ENCODE measurements around the gene URAD. TPM values are rescaled to one million over a fixed set of nuclear protein-coding genes. Genes with fewer than 3 reads are reported as not detected.

Gene URAD
- total RNA-seq, 1 donor from 2014 or later: not detected

DNA sequence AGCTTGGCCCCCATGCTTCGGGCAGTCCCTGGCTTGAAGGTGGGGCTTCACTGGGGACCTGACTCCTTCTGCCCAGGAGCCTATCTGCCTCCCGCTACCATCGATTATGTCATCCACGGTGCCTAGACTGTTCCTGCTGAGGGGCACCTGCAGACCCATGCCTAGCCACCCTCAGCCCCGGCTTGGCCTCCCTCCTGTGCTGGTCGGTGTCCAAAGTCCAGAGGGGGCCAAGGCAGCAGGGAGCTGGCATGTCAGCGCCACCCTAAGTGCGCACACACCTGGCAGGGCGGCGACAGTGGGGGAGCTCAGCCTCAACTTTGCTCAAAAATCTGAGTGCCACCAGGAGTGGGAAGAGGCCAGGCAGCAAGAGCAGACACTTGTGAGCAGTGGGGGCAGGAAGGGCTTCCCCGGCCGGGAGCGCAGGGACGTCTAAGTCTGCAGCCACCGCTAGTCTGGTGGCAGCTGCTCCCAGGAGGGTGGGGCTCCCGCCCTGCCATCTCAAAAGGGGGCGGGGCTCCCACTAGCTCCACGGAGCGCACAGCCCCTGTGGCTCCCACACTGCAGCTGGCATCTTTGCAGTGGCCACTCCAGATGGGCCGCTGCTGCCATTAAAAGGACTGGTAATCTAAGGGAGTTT is 13.5 kb upstream of the URAD start:
- no peak for DNase-seq (ENCODE audit: low spot score)
- ATAC-seq: peak; percentile 20
- intact Hi-C loops (cut with DNase I): no loop called here

DNA sequence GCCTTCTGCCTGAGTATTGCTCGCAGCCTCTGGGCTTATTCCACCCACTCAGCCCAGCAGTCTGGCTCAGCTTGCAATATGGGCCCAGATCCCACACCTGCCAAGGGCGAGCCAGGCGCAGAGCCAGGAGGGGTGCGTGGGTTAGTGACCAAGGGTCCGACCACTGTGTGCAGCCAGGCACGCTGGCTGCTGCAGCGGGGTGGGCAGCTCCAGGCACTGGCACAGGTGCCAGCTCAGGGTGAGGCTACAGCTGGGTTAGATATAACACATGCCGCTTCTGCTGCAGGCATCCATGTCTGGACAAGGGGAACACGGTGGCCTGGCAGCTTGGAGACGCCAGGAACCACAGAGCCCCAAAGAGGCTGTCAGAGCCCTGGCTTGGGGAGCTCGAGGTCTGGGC is 12.6 kb upstream of the URAD start:
- no peak for DNase-seq (ENCODE audit: low spot score)
- no peak for ATAC-seq
- intact Hi-C loops (cut with DNase I): no loop called here

DNA sequence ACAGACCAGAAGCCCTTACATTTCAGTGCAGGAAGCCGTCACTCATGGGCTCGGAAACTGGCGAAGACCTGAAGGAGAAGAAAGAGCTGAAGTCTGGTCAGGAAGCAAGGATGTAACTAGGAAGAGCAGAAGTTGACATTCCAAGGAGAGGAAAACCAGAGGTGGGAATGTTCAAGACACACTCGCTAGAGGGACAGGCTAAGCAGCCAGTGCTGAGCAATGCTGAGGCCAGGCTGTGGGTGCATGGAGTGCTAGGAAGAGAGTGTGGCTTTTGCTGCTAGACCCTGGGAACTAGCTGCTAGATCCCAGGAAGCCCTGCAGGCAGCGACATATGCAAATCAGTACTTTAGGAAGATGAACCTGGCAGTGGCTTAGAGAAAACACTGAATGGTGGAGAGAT is 12.1 kb upstream of the URAD start:
- intact Hi-C loops (cut with DNase I): no loop called here
- DNase-seq (ENCODE audit: low spot score): no peak

DNA sequence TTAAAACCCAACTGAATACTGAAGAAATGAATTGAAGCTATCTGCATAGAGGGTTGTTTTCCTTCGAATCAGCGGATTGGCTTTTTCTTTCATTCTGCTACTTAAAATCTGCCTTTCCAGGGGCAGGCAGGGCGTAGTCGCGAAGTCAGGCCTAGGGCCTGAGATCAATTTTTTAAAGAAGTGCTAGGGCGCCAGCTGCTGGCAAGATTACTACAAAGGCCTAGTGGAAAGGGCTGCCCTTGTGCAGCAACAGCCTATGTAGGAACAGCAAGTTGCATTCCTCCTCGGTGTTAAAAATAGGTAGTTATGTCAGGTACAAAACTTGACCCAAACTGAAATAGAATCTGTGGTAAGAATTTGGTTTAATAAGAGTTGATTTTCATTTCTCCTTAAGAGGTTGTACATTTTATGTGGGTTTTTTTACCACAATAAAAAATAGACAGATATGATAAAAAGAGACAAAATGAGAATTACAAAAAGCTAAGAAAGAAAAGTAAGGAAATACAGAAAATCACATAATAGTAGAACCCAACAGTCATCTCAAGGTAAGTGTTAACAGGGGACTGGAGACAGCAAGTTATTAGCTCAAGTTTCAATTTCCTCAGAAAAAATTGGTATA is 9.5 kb upstream of the URAD start:
- ATAC-seq (peak; percentile 63), DNase-seq (ENCODE audit: low spot score) (no peak)
- intact Hi-C loops (cut with DNase I): no loop called here

More for the DNA sequence above, 12.1 kb upstream of the URAD start:
- no peak for ATAC-seq

DNA sequence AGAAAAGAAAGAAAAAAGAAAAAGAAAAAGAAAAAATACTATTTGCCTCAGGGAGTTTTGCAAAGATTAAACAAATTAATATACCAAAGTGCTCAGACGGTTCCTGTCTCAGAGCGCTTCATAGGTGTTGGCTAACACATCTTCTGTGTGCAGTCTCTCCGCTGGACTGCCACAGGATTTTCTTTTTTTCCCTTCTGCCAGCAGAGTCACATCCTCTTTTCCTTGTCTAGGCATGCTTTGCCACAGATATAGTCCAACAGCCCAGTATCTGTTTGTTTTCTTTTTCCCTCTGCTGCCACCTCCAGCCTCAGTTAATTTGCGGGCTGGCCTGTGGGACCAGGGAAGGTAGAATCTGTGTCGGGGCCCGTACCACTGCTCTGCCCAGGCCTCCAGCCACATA is 3.4 kb upstream of the URAD start:
- DNase-seq (ENCODE audit: low spot score) (no peak), ATAC-seq (no peak)
- intact Hi-C loops (cut with DNase I): no loop called here

DNA sequence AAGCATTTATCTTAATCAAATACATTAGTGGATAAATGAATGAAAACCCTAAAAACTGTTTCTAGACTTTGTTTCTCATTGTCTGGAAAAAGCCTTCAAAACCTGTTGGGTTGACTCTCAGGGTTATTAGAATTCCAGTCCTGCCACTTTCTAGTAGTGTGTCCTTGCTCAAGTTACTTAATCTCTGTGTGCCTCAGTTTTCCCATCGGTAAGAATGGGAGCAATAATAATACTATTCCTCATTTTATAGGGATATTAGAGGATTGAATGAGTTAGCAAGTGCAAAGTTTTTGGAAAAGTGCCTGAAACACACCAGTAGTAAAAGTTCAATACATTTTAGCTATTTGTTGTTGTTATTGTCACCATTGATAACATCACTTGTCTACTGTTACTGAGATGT is 2.9 kb downstream of the URAD start:
- ATAC-seq: no peak
- no peak for DNase-seq (ENCODE audit: low spot score)
- intact Hi-C loops (cut with DNase I): no loop called here

DNA sequence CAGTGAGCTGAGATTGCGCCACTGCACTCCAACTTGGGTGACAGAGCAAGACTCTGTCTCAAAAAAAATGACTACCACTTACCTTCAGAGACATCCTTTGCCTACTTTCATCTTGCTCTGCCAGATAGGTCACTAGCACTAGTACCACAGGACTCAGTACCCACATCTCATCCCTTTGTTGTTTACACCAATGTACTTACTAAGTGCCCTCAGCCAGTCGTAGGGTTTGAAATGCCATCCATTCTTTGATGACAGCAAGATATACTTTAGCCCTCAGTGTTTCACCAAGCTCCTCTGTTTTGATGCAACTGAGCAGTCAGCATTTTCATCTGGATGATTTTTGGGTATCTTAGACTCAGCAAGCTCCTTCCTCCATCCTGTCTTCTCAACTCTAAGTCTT is 6.1 kb downstream of the URAD start:
- intact Hi-C loops (cut with DNase I): loop anchor here (5.0 kb wide), 1 partner anchor 150 kb away; no protein-coding TSS in a partner anchor
- no peak for ATAC-seq
- DNase-seq (ENCODE audit: low spot score): no peak

DNA sequence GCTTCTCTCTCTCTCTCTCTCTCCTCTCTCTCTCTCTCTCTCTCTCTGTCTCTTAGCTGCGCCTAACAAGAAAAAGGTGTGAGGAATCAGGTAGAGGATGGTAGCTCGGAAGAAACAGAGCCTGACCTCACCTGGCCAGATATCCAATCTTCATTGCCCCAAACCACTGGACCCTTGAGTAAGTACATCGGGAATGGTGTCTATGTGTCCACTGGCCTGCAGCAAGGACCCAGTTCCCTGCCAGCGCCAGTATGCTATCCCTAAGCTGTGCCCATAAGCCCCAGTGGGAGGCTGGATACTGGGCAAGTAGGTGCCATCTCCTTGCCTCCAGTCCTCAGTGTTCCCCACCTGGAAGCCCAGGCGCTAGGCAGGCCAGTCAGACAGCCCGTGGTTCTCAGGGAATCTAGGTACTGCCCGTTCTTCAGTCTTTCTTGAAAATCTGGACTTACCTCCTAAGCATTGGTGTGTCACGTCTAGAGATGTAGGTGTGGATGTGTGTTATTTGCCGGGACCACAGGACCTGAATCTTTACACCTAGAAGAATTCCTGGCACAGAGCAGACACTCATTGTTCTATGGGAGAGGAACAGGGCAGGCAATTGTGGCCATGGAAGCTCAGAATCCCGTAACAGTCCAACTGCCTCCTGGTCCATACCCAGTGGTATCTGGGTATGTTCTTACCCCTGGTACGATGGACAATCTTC is 7.3 kb downstream of the URAD start:
- no peak for DNase-seq (ENCODE audit: low spot score)
- intact Hi-C loops (cut with DNase I): loop anchor here (5.0 kb wide), 1 partner anchor 149 kb away; no protein-coding TSS in a partner anchor

DNA sequence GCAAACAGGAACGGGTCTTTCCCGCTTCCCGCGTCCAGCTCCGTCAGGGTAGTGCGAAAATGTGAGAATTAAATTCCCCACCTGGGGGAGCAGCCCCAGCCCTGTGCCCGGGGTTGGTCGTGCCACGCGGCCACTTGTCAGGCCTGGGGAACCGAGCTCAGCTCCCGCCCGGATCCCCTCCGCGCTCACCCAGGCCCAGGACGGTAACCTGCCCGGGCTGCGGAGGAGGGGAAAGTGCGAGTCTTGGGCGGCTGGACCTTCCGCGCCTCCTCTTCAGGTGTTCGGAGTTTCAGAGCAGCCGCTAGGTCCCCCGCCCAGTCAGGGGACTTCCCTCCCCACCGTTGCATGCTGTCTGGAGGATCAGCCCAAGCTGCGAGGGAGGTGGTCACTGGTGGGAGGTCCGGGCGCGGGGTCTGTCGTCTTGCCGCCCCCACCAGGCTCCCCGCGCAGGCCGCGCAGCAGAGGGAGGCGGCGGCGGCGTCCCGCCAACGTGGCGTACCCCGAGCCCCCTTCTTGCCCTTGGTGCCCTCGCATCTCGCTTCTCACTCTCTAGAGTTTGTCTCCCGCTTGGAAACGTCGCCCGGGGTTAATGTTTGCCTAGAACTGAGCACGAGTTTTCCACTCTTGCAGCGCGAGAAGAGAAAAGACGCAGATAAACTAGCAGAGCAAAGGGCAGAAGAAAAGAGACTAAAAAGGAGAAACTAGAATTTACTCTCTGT is 8.1 kb downstream of the URAD start:
- no peak for ATAC-seq
- intact Hi-C loops (cut with DNase I): loop anchor here (5.0 kb wide), 1 partner anchor 148 kb away; no protein-coding TSS in a partner anchor
- DNase-seq (ENCODE audit: low spot score): no peak

More for the DNA sequence above, 7.3 kb downstream of the URAD start:
- ATAC-seq: no peak

DNA sequence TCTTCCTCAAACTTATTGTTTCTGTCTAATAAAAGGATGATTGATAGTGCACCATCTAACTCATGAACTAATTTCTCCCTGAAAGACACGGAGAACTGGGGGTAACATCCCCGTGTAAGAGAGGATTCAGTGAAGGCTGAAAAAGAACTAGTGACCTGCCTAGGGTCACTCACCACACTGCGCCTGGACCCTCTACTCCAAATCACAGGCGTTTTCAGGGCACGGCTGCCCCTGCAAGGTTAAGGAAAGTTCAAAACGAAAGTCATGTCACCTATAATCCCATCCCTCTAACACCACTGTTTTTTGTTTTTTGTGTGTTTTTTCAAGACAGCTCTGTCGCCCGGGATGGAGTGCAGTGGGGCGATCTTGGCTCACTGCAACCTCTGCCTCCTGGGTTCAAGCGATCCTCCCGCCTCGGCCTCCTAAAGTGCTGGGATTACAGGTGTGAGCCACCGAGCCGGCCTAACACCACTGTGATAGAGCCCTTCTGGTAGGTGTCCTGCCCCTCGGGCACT is 8.7 kb downstream of the URAD start:
- DNase-seq (ENCODE audit: low spot score) (no peak), ATAC-seq (no peak)
- intact Hi-C loops (cut with DNase I): loop anchor here (5.0 to 10.0 kb wide), 2 partner anchors 148 to 615 kb away; no protein-coding TSS in a partner anchor

DNA sequence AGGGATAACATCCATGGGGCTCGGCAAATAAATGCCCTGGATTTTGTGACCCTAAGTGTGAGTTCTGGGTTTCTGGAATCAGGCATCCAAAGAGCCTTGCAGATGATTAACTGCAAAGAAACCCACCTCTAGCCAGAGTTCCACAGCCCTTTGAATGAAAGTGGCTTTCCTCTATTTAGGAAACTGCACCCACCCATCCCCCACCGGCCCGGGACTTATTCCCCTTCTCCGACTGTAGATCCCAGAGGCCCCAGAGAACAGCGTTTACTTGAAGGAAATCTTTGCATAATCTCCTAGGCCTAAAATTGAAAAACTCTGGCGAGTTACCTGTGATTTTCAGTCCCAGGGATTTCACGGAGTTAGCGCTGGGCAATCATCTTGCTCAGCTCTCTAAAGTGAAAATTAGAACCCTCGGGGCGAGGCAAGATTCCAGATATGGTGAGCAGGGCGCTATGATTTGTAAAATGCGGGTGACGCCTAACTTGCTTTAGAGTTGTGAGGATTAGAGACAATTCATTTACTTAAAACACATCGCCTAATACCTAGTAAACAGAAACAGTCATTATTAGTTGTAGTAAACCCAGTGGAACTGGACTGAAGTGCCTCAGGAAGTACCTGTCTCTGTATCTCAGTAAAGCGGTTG is 9.4 kb downstream of the URAD start:
- intact Hi-C loops (cut with DNase I): loop anchor here (10.0 kb wide), 1 partner anchor 614 kb away; no protein-coding TSS in a partner anchor
- ATAC-seq: no peak
- no peak for DNase-seq (ENCODE audit: low spot score)

DNA sequence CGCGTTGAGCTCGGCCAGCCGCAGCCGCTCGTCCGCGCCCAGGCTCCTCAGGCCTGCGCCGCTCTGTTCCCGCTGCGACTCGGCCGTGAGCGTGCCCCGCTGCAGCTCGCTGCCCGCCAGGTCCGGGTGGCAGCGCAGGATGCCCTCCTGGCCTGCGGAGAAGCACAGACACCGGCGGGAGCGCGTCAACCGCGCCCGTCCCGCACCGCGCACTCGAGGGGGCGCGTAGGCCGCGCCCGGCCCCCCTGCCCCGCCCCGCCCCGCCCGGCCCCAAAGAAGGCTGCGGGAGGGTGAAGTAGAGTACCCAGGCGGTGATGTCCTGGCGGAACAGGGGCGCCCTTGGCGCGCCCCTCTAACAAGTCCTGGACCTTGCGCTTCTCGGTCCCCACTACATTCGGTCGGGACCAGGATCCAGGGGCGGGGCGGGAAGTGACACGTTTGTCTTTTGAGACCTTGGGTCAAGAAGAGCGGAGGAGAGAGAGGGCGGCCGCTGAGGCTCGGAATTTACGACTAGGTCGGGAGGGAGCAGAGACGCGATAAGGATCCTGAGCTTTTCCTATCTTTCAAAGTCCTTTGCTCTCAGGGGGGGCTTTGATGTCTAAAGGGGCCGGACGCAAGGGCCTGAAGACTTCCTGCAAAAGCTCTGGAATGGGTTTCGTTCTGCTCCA is 10.1 kb downstream of the URAD start:
- intact Hi-C loops (cut with DNase I): loop anchor here (10.0 kb wide), 1 partner anchor 614 kb away; no protein-coding TSS in a partner anchor
- DNase-seq (ENCODE audit: low spot score) (no peak), ATAC-seq (no peak)

DNA sequence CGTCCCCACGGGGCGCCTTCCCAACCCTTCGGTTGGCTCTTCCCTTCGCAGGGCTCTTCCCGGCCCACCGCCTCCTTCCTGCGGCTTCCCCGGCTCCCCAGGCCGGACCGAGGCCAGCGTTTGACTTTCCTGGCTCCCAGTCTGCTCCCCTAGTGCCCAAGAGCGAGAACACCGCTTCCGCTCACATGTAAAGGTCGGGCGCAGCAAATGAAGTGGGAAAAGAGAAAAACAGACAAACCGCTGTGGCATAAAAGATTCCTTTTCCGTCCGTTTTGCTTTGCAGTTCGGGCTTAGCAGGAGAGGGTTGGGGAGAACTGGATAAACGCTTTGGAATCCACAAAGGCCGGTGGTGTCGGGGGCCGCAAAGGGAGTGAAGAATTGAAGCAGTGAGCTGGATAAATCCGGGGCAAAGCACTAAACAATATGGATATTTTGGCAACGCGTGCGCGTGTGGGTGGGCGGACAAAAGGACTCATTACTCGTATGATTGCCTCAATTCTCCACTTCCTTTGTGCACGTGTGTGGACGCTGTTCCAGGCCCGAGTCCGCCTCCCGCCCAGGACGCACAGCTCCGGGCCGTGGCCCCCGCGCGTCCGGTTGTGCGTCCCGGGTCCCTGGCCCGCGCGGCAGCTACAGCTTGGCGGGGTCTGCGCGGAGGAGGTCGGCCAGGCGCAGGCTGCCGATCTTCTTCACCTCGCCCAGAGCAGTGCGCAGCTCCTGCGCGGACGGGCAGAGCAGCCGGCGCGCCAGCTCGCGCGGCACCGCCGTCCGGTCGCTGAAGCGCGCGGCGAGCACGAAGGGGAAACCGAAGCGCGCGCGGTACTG is 10.8 kb downstream of the URAD start:
- ATAC-seq: no peak
- intact Hi-C loops (cut with DNase I): loop anchor here (10.0 kb wide), 1 partner anchor 613 kb away; no protein-coding TSS in a partner anchor
- DNase-seq (ENCODE audit: low spot score): no peak

DNA sequence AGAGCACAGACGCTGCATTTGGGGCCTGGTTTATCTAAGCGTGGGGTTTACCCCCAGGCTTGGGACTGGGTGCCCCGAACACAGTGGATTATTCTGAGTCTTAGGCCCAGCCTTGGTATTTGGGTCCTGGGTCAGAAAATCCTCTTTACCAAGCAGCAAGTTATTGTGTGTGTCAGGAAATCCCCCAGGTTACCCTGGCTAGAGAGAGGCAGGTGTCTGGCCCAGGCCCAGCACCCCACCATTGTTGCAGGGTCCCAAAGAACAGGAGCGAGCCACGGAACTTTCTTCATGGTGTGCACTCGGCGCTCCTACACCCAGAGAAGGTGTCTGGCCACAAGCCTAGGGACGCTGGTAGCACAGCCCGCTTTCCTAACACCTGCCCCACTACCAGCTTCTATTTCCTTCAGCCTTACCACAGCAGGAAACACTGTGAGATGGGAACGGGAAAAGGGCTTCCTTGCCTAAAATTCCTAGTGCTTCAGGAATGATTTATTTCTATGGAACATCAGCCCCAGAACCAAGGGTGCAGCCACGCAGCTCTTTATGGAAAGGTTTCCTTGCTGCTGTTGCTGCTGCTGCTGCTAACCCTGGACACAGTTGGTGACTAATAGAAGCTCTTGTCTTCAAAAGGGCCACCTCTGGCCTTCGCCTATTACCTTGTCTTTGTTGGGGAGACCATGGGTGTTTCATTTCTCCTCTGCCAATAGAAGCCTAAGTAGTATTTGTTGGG is 12.0 kb downstream of the URAD start:
- DNase-seq (ENCODE audit: low spot score) (no peak), ATAC-seq (no peak)
- intact Hi-C loops (cut with DNase I): loop anchor here (10.0 kb wide), 1 partner anchor 612 kb away; no protein-coding TSS in a partner anchor

DNA sequence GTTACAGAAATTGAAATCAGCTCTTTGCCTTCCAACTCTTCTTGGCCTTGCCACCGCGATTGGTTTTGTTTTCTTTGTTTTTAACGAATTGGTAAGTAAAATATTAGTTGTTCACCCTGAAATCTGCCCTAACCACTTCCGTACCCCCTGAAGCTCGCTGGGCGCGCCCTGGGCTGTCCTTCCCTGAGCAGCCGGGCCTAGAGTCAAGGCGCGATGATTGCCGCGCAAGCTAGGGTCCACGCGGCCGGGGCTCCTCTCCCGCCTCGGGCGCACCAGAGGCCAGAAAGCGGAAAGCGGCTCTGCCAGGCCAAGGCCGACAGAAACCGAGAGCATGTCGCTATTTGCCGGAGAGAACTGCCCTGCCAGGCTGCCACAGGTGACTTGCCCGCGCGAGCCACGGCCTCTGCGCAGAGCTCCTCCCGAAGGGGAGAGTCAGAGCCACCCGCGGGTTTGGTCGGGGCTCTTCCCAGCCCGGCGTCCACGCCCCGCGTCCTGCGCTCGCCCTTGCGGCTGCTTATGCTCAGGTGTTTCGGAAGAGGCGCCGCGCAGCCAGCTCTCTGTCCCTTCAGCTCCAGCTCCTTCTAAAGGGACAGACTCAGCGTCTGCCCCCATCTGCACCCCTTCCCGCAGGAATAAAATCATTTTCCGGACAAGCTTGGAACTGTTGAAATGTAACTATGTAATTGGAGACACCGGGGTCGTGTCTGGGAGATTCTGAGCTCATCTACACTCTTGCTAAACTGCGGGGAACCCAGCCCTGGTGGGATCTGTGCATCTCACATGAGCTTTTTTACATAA is 12.7 kb downstream of the URAD start:
- ATAC-seq: no peak
- intact Hi-C loops (cut with DNase I): loop anchor here (10.0 kb wide), 1 partner anchor 611 kb away; no protein-coding TSS in a partner anchor
- DNase-seq (ENCODE audit: low spot score): no peak
